ENCODE results near the gene CEP20.
"Not testable (repeated sequence)": the region's sequence is repeated elsewhere in the genome, so short reads cannot be mapped to it uniquely, and the experiment has no call there.

Gene CEP20, protein sequence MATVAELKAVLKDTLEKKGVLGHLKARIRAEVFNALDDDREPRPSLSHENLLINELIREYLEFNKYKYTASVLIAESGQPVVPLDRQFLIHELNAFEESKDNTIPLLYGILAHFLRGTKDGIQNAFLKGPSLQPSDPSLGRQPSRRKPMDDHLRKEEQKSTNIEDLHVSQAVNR

DNA sequence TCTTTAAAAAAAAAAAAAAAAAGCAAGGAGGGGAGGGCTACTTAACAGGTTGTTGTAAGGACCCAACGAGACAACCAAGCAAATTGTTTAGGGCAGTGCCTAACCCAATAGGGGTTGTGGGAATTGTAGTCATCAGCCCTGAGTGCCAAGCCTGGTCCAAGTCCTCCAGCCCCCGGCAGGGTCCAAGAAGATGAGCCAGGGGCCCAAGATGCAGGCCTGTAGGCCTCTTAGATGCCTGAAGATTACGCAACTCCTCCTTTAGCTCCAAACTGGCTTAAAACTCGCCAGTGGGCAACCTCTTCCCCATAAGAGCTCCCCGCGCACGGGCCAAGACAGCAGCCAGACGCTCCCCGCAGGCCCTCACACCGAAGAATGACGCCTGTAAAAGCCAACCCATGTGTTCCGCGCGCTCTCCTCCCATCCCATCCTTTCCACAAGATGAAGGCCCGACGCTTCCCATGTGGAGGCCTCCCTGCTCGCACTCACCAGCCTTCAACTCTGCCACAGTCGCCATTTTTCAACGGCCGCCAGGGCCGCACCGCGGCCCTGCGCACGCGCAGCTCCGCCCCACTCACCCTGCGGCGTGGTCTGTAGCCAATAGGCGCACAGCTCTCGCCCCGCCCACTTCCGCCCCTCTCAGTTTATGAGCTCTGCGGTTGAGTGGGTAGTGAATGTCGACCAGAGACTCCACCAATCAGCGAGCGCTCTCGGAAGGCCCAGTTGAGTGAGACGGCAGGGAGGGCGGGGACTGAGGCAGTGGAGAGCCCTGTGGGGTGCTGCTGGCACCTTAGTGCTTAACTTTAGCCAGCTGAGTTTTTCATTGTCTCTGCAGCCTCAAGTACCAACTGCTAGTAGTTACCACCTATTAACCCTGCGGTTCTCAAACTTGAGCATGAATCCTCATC is at the start of gene CEP20:
CEP20 (minus strand) TSS at position 532 of the 905 bp plus-strand sequence; CDS start at position 514, 18 bp downstream.
- H3K27ac Mint-ChIP-seq, result peak within 1 kb of the TSS; percentile 100
- peaks cover 3% of the 10 kb centered on the region for H3K36me3 Mint-ChIP-seq
- no peaks in the 10 kb centered on the region for H3K9me3 Mint-ChIP-seq
- H3K27me3 Mint-ChIP-seq, result no peaks in the 10 kb centered on the region
- H3K4me3 Mint-ChIP-seq, result peak within 1 kb of the TSS; percentile 100
- H3K4me1 Mint-ChIP-seq, result peaks cover 39% of the 10 kb centered on the region

DNA sequence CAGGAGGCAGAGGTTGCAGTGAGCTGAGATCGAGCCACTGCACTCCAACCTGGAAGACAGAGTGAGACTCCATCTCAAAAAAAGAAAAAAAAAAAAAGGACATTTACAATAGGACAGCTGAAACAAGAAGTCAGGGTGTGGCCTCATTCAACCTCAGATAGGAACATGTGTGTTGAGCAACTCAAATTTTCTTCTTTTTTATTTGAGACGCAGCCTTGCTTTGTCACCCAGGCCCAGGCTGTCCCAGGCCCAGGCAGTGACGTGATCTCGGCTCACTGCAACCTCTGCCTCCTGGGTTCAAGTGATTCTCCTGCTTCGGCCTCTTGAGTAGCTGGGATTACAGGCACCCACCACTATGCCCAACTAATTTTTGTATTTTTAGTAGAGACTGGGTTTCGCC is 48.4 kb upstream of the CEP20 start:
- not testable (repeated sequence) for H3K4me3 Mint-ChIP-seq, H3K4me1 Mint-ChIP-seq, H3K9me3 Mint-ChIP-seq, H3K27me3 Mint-ChIP-seq, H3K36me3 Mint-ChIP-seq, H3K27ac Mint-ChIP-seq

DNA sequence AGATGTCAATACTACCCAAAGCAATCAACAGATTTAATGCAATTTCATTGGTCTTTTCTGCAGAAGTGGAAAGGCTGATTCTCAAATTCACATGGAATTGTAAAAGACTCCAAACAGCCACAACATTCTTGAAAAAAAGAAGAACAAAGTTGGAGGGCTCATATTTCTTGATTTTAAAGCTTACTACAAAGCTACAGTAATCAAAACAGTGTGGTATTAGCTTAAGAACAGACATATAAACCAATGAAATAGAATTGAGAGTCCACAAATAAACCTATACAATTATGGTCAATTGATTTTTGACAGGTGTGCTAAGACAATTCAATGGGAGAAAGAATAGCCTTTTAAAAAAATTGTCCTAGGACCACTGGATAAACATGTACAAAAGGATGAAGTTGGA is 46.6 kb upstream of the CEP20 start:
- Mint-ChIP-seq H3K27me3 (no peaks in the 10 kb centered on the region), H3K36me3 (no peaks in the 10 kb centered on the region), H3K4me1 (peaks cover 5% of the 10 kb centered on the region), H3K9me3 (no peaks in the 10 kb centered on the region), H3K4me3 (no peak overlapping the region), H3K27ac (no peak overlapping the region)

DNA sequence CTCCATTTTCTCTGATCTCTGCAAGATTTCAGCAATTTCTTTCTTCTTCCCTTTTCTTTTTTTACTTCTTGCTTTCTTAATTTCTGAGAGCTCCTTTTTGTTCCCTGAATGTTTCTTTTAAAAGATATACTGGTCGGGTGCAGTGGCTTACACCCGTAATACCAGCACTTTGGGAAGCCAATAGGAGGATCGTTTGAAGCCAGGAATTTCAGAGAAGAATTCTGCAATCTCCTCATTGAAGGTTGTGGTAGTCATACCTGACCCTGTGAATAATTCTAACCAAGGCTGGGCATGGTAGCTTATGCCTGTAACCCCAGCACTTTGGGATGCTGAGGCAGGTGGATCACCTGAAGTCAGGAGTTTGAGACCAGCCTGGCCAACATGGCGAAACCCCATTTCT is 45.4 kb upstream of the CEP20 start:
- Mint-ChIP-seq H3K4me1 (no peaks in the 10 kb centered on the region), H3K27me3 (no peaks in the 10 kb centered on the region), H3K9me3 (no peaks in the 10 kb centered on the region), H3K4me3 (no peak overlapping the region), H3K27ac (no peak overlapping the region), H3K36me3 (no peaks in the 10 kb centered on the region)

DNA sequence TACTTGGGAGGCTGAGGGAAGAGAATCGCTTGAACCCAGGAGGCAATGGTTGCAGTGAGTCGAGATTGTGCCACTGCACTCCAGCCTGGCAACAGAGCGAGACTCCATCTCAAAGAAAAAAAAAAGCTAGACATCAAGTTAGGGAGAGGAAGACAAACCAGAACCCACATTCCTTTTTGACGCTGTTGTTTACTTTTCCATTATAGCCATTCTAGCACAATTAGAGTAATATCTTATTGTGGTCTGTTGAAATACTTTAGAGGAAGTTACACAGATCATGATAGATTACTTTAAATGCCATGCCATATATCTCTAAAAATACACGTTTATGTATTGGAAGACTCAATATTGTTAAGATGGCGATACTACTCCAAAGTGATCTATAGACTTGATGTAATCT is 44.5 kb upstream of the CEP20 start:
- Mint-ChIP-seq H3K4me1 (no peaks in the 10 kb centered on the region), H3K36me3 (no peaks in the 10 kb centered on the region), H3K4me3 (no peak overlapping the region), H3K9me3 (no peaks in the 10 kb centered on the region), H3K27me3 (no peaks in the 10 kb centered on the region), H3K27ac (no peak overlapping the region)

DNA sequence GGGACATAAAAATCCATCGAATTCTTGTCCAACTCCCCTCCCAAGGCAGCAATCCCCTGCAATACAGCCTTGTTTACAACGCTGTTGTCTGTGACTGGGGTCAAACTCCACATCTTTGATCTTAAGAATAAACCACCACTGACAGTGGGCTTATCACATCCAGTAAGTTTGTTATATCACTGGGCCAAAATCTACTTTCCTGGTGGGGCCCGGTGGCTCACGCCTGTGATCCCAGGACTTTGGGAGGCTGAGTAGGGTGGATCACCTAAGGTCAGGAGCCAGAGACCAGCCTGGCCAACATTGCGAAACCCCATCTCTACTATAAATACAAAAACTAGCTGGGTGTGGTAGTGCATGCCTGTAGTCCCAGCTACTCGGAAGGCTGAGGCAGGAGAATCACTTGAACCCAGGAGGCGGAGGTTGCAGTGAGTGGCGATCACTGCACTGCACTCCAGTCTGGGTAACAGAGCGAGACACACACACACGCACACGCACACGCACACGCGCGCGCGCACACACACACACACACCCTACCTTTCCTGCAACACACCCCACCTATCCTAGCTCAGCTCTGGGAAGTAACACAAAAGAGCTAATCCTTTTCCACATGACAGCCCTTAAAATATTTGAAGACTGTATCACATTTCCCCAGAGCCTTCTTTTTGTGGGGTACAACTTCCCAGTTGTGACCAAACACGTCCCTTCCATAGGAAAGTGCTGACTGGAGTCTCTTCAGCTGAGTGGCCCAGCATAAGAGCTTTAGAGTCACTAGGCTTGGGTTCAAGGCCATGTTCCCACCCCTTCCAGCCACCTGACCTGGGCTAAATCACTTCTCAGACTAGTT is 40.1 kb upstream of the CEP20 start:
- H3K9me3 Mint-ChIP-seq, result no peaks in the 10 kb centered on the region
- H3K27ac Mint-ChIP-seq, result no peak overlapping the region
- H3K36me3 Mint-ChIP-seq, result no peaks in the 10 kb centered on the region
- no peak overlapping the region for H3K4me3 Mint-ChIP-seq
- H3K4me1 Mint-ChIP-seq, result no peaks in the 10 kb centered on the region
- no peaks in the 10 kb centered on the region for H3K27me3 Mint-ChIP-seq

DNA sequence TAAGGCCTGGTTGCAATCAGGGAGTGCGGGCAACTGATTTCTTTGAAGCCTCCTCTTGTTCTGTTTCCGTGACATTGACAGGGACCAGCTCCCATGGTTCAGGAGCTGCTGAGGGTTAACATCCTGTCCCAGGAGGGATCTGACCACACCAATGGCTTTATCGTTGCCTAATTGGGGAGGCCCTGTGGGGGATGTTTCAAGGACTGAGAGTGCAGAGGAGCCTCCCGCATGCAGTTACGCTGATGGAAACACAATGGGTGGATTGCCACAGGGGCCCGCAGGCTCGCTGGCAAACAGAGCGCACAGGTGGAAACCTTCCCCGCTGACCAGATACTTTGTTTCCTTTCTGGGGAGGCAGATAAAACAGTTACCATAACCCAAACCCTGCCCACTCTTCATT is 37.2 kb upstream of the CEP20 start:
- Mint-ChIP-seq H3K4me1 (no peaks in the 10 kb centered on the region), H3K9me3 (no peaks in the 10 kb centered on the region), H3K36me3 (no peaks in the 10 kb centered on the region), H3K27ac (no peak overlapping the region), H3K27me3 (no peaks in the 10 kb centered on the region), H3K4me3 (no peak overlapping the region)

DNA sequence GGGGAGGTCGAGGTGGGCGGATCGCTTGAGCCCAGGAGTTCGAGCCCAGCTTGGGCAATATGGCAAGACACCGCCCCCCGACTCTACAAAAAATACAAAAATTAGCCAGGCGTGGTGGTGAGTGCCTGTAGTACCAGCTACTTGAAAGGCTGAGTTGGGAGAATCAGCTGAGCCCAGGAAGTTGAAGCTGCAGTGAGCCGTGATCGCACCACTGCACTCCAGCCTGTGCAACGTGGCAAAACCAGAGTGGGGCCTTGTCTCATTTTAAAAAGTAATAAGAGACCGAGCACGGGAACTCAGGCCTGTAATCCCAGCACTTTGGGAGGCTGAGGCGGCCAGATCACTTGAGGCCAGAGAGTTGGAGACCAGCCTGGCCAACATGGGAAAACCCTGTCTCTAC is 36.6 kb upstream of the CEP20 start:
- Mint-ChIP-seq H3K4me1 (no peaks in the 10 kb centered on the region), H3K27ac (no peak overlapping the region), H3K36me3 (no peaks in the 10 kb centered on the region), H3K9me3 (no peaks in the 10 kb centered on the region), H3K27me3 (no peaks in the 10 kb centered on the region), H3K4me3 (no peak overlapping the region)

DNA sequence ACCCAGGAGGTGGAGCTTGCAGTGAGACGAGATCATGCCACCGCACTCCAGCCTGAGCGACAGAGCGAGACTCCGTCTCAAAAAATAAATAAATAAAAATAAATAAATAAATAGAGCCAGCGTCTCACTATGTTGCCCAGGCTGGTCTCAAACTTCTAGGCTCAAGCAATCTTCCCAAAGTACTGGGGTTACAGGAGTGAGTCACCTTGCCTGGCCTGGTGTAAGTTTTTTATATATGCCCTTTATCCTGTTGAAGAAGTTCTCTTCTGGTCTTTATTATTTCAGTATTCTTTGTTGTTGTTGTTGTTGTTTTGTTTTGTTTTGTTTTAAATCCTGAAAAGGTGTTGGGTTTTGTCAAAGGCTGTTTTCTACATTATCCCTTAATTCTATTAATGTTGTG is 30.9 kb upstream of the CEP20 start:
- H3K4me3 Mint-ChIP-seq, result no peak overlapping the region
- no peaks in the 10 kb centered on the region for H3K9me3 Mint-ChIP-seq
- no peaks in the 10 kb centered on the region for H3K36me3 Mint-ChIP-seq
- H3K27ac Mint-ChIP-seq, result no peak overlapping the region
- no peaks in the 10 kb centered on the region for H3K4me1 Mint-ChIP-seq
- no peaks in the 10 kb centered on the region for H3K27me3 Mint-ChIP-seq

DNA sequence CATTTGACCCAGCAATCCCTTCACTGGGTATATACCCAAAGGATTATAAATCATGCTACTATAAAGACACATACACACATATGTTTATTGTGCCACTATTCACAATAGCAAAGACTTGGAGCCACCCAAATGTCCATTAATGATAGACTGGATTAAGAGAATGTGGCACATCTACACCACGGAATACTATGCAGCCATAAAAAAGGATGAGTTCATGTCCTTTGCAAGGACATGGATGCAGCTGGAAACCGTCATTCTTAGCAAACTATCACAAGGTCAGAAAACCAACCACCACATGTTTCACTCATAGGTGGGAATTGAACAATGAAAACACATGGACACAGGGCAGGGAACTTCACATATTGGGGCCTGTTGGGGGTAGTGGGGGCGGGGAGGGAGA is 29.9 kb upstream of the CEP20 start:
- not testable (repeated sequence) for H3K9me3 Mint-ChIP-seq, H3K36me3 Mint-ChIP-seq, H3K4me3 Mint-ChIP-seq, H3K4me1 Mint-ChIP-seq, H3K27me3 Mint-ChIP-seq, H3K27ac Mint-ChIP-seq

DNA sequence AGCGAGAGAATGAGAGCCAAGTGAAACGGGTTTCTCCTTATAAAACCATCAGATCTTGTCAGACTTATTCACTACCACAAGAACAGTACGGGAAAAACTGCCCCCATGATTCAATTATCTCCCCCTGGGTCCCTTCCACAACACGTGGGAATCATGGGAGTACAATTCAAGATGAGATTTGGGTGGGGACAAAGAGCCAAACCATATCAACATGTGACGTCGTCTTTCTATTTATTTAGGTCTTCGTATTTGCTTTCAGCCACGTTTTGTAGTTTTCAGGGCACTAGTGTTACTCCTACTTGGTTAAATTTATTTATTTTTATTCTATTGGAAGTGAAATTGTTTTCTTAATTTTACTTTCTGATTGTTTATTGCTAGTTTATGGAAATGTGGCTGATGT is 27.9 kb upstream of the CEP20 start:
- Mint-ChIP-seq H3K4me1 (peaks cover 12% of the 10 kb centered on the region), H3K4me3 (no peak overlapping the region), H3K9me3 (no peaks in the 10 kb centered on the region), H3K27me3 (no peaks in the 10 kb centered on the region), H3K36me3 (no peaks in the 10 kb centered on the region), H3K27ac (no peak overlapping the region)

DNA sequence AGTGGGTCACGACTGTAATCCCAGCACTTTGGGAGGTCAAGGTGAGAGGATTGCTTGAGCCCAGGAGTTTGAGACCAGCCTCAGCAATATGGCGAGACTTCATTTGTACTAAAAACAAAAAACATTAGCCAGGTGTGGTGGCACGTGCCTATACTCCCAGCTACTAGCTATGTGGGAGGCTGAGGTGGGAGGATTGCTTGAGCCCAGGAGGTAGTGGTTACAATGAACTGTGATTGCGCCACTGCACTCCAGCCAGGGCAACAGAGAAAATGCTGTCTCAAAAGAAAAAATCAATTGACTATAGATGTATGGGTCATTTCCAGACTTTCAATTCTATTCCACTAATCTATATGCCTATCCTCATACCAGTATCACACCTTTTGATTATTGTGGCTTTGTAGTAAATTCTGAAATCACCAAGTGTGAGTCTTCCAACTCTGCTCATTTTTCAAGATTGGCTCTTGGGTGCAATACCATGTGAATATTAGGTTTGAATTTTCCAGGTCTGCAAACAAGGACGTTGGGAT is 27.2 kb upstream of the CEP20 start:
- Mint-ChIP-seq H3K4me1 (peaks cover 16% of the 10 kb centered on the region), H3K27me3 (no peaks in the 10 kb centered on the region), H3K36me3 (peaks cover 2% of the 10 kb centered on the region), H3K27ac (no peak overlapping the region), H3K9me3 (no peaks in the 10 kb centered on the region), H3K4me3 (no peak overlapping the region)

DNA sequence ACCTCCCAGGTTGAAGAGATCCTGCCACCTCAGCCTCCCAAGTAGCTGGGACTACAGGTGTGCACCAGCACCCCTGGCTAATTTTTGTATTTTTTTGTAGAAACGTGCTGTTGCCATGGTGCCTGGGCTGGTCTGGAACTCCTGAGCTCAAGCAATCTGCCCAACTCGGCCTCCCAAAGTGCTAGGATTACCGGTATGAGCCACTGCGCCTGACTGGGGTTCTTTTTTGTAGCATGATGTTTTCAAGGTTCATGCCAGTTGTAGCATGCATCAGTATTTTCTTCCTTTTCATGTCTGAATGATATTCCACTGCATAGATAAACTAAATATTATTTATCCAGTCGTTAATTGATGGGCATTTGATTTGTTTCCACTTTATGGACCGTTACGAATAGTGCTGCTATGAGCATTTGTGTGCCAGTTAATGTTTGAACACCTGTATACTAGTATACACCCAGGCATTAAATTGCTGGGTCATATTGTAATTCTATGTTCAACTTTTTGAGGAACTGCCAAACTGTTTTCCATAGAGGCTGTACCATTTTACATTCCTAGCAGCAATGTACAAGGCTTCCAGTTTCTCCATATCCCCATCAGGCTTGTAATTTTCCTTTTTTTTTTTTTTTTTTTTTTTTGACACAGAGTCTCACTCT is 24.8 kb upstream of the CEP20 start:
- H3K4me3 Mint-ChIP-seq, result peak overlapping the region; percentile 63

DNA sequence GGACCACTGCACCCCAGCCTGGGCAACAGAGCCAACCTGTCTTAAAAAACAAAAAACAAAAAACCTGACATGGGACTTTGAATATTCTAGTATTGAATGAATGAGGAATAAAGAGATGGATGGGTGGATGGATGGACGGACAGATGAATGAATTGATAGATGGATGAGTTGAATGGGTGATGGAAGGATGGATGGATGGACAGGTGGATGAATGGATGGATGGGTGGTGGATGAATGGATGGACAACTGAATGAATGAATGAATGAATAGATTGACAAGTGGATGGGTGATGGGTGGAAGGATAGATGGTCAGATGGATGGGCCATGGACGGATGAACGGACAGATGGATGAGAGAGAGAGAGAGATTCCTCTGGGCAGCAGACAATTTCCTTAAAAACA is 22.8 kb upstream of the CEP20 start:
- Mint-ChIP-seq H3K27me3 (no peaks in the 10 kb centered on the region), H3K27ac (no peak overlapping the region), H3K4me1 (peaks cover 16% of the 10 kb centered on the region), H3K36me3 (peaks cover 2% of the 10 kb centered on the region), H3K9me3 (no peaks in the 10 kb centered on the region), H3K4me3 (no peak overlapping the region)

More for the DNA sequence above, 24.8 kb upstream of the CEP20 start:
- peaks cover 2% of the 10 kb centered on the region for H3K36me3 Mint-ChIP-seq
- peak overlapping the region; percentile 51 for H3K27ac Mint-ChIP-seq
- no peaks in the 10 kb centered on the region for H3K9me3 Mint-ChIP-seq
- no peaks in the 10 kb centered on the region for H3K27me3 Mint-ChIP-seq
- peaks cover 16% of the 10 kb centered on the region for H3K4me1 Mint-ChIP-seq

DNA sequence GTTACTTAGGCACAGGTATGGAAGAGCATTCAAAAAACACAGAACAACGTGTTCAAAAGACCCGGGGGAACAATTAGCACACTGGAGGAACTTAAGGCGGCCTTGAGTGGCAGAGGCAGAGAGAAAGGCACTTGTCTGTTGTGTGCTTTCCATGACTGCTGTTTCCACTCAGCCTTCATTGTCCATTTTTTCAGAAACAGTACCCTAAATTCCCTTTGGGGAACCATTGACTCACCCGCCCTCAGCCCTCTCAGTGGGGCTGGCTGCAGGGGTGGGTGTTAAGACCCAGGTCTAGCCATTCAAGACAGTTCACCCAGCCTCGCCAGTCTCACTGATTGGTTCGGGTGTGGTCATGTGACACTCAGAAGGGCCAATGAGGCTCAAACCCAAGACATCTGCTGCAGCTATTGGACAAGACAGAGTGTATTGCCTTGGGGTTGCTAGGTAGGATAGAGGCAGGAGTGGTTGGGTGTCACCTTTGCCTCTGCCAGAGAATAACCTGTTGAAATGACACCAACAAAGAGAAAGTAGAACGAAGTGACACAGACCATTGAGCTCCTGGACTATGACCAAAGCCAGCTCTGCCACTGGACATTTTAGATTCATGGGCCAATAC is 19.6 kb upstream of the CEP20 start:
- Mint-ChIP-seq H3K9me3 (no peaks in the 10 kb centered on the region), H3K4me1 (peaks cover 12% of the 10 kb centered on the region), H3K4me3 (no peak overlapping the region), H3K36me3 (peaks cover 2% of the 10 kb centered on the region), H3K27ac (no peak overlapping the region), H3K27me3 (no peaks in the 10 kb centered on the region)
